ENCODE results near the gene SORCS2. TPM values are rescaled to one million over a fixed set of nuclear protein-coding genes. Genes with fewer than 3 reads are reported as not detected.

The SORCS2 gene
- total and polyA plus RNA-seq, 2 of the 8 experiments (the other 6 are each of a cell fraction or from before 2014, with no cell fraction given), result 0.36 to 1.8 TPM

GRCh38 chr4:7286170-7286569 lies 93.8 kb downstream of the SORCS2 start:
- Histone ChIP-seq H3K4ac (replicated peaks; ENCODE audit: insufficient read length, low read depth, low read length) (no peak overlapping the region), H3K18ac (ENCODE audit: extremely low read depth, low read length) (no peak overlapping the region), H3K9ac (replicated peaks in 1 of 4; ENCODE audit: extremely low read depth in 1 of 4, low read depth in 3 of 4, low read length in 3 of 4) (no peak overlapping the region), H3K79me2 (ENCODE audit: control insufficient read depth in 1 of 2, insufficient read depth in 2 of 2, low read length in 2 of 2) (no peaks in the 10 kb centered on the region), H3K79me1 (ENCODE audit: low read depth, low read length) (no peaks in the 10 kb centered on the region), H2BK5ac (ENCODE audit: low read depth, low read length) (no peak overlapping the region), H3K27me3 (replicated peaks in 1 of 4; ENCODE audit: control insufficient read depth in 3 of 4, extremely low read depth in 1 of 4, insufficient read depth in 3 of 4, low read length in 3 of 4) (no peaks in the 10 kb centered on the region), H2BK15ac (ENCODE audit: low read length) (no peak overlapping the region), H2BK20ac (ENCODE audit: low read length) (no peak overlapping the region), H3K4me1 (replicated peaks in 1 of 4; ENCODE audit: control insufficient read depth in 3 of 4, insufficient read depth in 4 of 4, low read length in 3 of 4) (no peaks in the 10 kb centered on the region; a peak in 2 of 7 replicates), H3K4me3 (ENCODE audit: extremely low read depth in 1 of 4, insufficient read depth in 2 of 4, low read depth in 3 of 4, low read length in 4 of 4) (no peak overlapping the region), H4K91ac (replicated peaks; ENCODE audit: insufficient read length, low read length) (no peak overlapping the region), H3K9me3 (ENCODE audit: insufficient read depth in 2 of 2, low read depth in 1 of 2, low read length in 1 of 2) (no peaks in the 10 kb centered on the region), H4K20me1 (replicated peaks in 1 of 2; ENCODE audit: control insufficient read depth in 1 of 2, insufficient read depth in 2 of 2, low read length in 2 of 2) (no peaks in the 10 kb centered on the region), H3K4me2 (ENCODE audit: insufficient read depth in 1 of 2, low read depth in 2 of 2, low read length in 2 of 2) (no peak overlapping the region), H3K56ac (replicated peaks; ENCODE audit: insufficient read length, low read depth, low read length) (no peak overlapping the region), H2BK120ac (replicated peaks; ENCODE audit: low read depth, low read length) (no peak overlapping the region), H3K23me2 (ENCODE audit: low read depth, low read length) (no peaks in the 10 kb centered on the region), H4K5ac (ENCODE audit: insufficient read length, low read depth, low read length) (no peak overlapping the region), H3K23ac (ENCODE audit: insufficient read length) (no peak overlapping the region), H2AFZ (ENCODE audit: low read length) (no peak overlapping the region), H3K36me3 (ENCODE audit: control insufficient read depth in 2 of 4, insufficient read depth in 4 of 4, low read length in 3 of 4) (no peaks in the 10 kb centered on the region), H3K14ac (ENCODE audit: insufficient read length) (no peak overlapping the region), H2BK12ac (ENCODE audit: low read depth, low read length) (no peak overlapping the region), H3K27ac (ENCODE audit: low read depth, low read length) (no peak overlapping the region), H2AK5ac (ENCODE audit: low read depth, low read length) (no peak overlapping the region), H4K8ac (ENCODE audit: extremely low read depth, insufficient read depth, low read length) (no peak overlapping the region)
- CTCF ChIA-PET (ENCODE audit: partially characterized antibody), result interaction anchor here (0.8 to 2.6 kb wide), 6 partner anchors 10 to 555 kb away, joined by 3 to 7 read pairs (median 4); no protein-coding TSS in a partner anchor
- POLR2A ChIA-PET (ENCODE audit: partially characterized antibody), result no interaction called here
- no peak for TF ChIP-seq EP300 (IDR thresholded peaks at IDR 0.05; ENCODE audit: borderline replicate concordance in 1 of 2, low read depth in 2 of 2, low read length in 2 of 2)
- DNase-seq (ENCODE audit: low read depth in 1 of 2, low spot score in 2 of 2) (no peak), FAIRE-seq (no peak)
- WGBS, 2 experiments (ENCODE audit: extremely low coverage in 1 of 2, insufficient coverage in 1 of 2, insufficient read length in 1 of 2, insufficient replicate concordance in 2 of 2, low coverage in 1 of 2, low lambda C conversion rate in 2 of 2, missing lambda C conversion rate in 1 of 2), result 93% methylated on average over 13 of the region's 14 CpGs; no CpG with 5 or more reads in 1 of the 2 experiments
